ENCODE results near the gene SPATA21. TPM values are rescaled to one million over a fixed set of nuclear protein-coding genes. Genes with fewer than 3 reads are reported as not detected.
"Not testable (repeated sequence)": the region's sequence is repeated elsewhere in the genome, so short reads cannot be mapped to it uniquely, and the experiment has no call there.

SPATA21 gene
- total and polyA plus RNA-seq, 10 of the 15 experiments (the other 5 are each of a cell fraction or from before 2014, with no cell fraction given) = 0.05 to 1.1 (median 0.24) TPM; not detected in 1

- TF ChIP-seq RAD21 (IDR thresholded peaks at IDR 0.05; ENCODE audit: insufficient read depth, low read depth, low read length) (no peak), KDM1A (IDR thresholded peaks at IDR 0.05; ENCODE audit: borderline replicate concordance) (no peak), ZNF217 (IDR thresholded peaks at IDR 0.05) (no peak), ETV6 (conservative IDR thresholded peaks at IDR 0.05 in 1 of 2, IDR thresholded peaks at IDR 0.05 in 1 of 2; ENCODE audit: borderline replicate concordance in 1 of 2, low read depth in 1 of 2) (no peak), FOXM1 (IDR thresholded peaks at IDR 0.05; ENCODE audit: low read depth, low read length) (no peak)
Observed at GRCh38 chr1:16458831-16459230, 21.6 kb upstream of the SPATA21 start (continued).

- H3K4me2 ChIP-seq (ENCODE audit: control insufficient read depth, insufficient read depth); DNase-seq (ENCODE audit: low read depth, low spot score); intact Hi-C loops (cut with micrococcal nuclease; ENCODE audit: unreplicated experiment); in situ Hi-C loops (cut with MboI); H2AFZ ChIP-seq (ENCODE audit: control insufficient read depth, low read depth, low read length); H3K9ac ChIP-seq (ENCODE audit: control insufficient read depth, insufficient read depth, low read length); BruUV-seq (replicated peaks); H4K20me1 ChIP-seq (ENCODE audit: control insufficient read depth, insufficient read depth); H3K27me3 ChIP-seq (replicated peaks in 1 of 2; ENCODE audit: control insufficient read depth in 2 of 2, insufficient read depth in 2 of 2, low read length in 1 of 2); POLR2A ChIA-PET; ATAC-seq; H3K27ac ChIP-seq (ENCODE audit: control insufficient read depth, insufficient read depth); CTCF ChIA-PET; H3K4me3 ChIP-seq; SMC1A ChIA-PET (ENCODE audit: uncharacterized antibody, unreplicated experiment); RAD21 ChIA-PET (ENCODE audit: unreplicated experiment); FAIRE-seq; H3K9me3 ChIP-seq (replicated peaks; ENCODE audit: control insufficient read depth, insufficient read depth, low read length): not testable (repeated sequence)
- H3K4me1 ChIP-seq (ENCODE audit: control insufficient read depth, insufficient read depth, low read length) = peaks cover 13% of the 10 kb centered on the region
- WGBS (ENCODE audit: insufficient coverage, insufficient replicate concordance, low lambda C conversion rate, missing lambda C conversion rate) = 79% methylated on average over 10 of the region's 10 CpGs
- H3K79me2 ChIP-seq (ENCODE audit: control insufficient read depth, insufficient read depth, low read length) = peaks cover 11% of the 10 kb centered on the region
- peaks cover 21 to 41% of the 10 kb centered on the region in 2 experiments for H3K36me3 ChIP-seq (ENCODE audit: control insufficient read depth in 2 of 2, insufficient read depth in 2 of 2, low read length in 1 of 2)
Observed at GRCh38 chr1:16456151-16456550, 18.9 kb upstream of the SPATA21 start.

DNA sequence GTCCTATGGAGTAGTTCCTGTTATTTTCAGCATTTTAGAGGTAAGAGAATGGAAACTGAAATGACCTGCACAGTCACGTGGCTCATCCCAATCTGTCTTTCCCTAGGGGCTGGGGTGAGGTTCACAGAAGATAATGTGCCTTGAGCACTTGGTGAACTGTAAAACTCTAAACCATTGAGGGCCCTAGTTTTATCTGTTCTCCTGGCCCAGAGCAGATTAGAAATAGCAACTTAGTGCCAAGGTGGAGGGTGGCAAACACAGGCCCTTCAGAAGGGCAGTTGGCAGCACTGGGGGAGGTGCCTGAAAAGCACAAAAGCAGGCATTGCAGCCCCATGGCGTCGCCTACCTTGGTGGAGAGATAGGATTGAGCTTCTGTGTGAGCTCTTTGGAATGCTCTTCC, 17.7 kb upstream of the SPATA21 start:
- WGBS (ENCODE audit: insufficient coverage, insufficient replicate concordance, low lambda C conversion rate, missing lambda C conversion rate) = 77% methylated on average over 3 of the region's 3 CpGs
- DNase-seq (ENCODE audit: low read depth, low spot score); H2AFZ ChIP-seq (ENCODE audit: control insufficient read depth, low read depth, low read length); H3K9me3 ChIP-seq (replicated peaks; ENCODE audit: control insufficient read depth, insufficient read depth, low read length); FAIRE-seq; H4K20me1 ChIP-seq (ENCODE audit: control insufficient read depth, insufficient read depth); H3K4me2 ChIP-seq (ENCODE audit: control insufficient read depth, insufficient read depth); H3K27me3 ChIP-seq (replicated peaks in 1 of 2; ENCODE audit: control insufficient read depth in 2 of 2, insufficient read depth in 2 of 2, low read length in 1 of 2); POLR2A ChIA-PET; H3K27ac ChIP-seq (ENCODE audit: control insufficient read depth, insufficient read depth); in situ Hi-C loops (cut with MboI); H3K9ac ChIP-seq (ENCODE audit: control insufficient read depth, insufficient read depth, low read length); H3K4me3 ChIP-seq; intact Hi-C loops (cut with micrococcal nuclease; ENCODE audit: unreplicated experiment); BruUV-seq (replicated peaks); RAD21 ChIA-PET (ENCODE audit: unreplicated experiment); ATAC-seq; CTCF ChIA-PET: not testable (repeated sequence)
- Histone ChIP-seq H3K79me2 (ENCODE audit: control insufficient read depth, insufficient read depth, low read length) (peaks cover 13% of the 10 kb centered on the region), H3K36me3 (ENCODE audit: control insufficient read depth in 2 of 2, insufficient read depth in 2 of 2, low read length in 1 of 2) (peaks cover 21 to 36% of the 10 kb centered on the region in 2 experiments), H3K4me1 (ENCODE audit: control insufficient read depth, insufficient read depth, low read length) (peaks cover 20% of the 10 kb centered on the region)
- SMC1A ChIA-PET (ENCODE audit: uncharacterized antibody, unreplicated experiment) = interaction anchor here (1.1 kb wide), 1 partner anchor 14 kb away, joined by 3 read pairs; the partner anchor contains the start of gene NECAP2

All from GM12878 (cell line).